Raji (cell line): ENCODE measurements around the gene ST6GAL1.

Experiments
- POLR2A ChIP-seq: IDR thresholded peaks from 2 replicates; pipeline ENCODE4 v1.6.1; 2011; ENCODE audit warnings: low read depth, low read length, control low read depth; ENCODE audit not compliant: insufficient read depth

Gene ST6GAL1

DNA sequence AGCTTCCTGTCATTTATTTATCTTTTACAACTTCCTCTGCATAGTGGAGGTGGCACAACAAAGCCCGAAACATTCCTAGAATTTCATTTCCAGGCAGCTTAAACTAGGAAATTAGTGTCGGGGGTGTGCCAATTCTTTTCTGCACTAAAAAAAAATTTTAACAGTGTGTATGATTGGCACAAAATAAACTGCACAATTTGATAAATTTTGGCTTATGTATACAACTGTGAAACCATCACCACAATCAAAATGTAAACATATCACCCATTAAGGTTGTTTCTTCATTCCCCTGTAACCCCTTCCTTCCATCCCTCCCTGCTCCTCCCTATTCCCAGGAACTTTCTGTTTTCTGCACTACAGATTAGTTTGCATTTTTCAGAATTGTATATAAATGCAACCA, 154.3 kb downstream of the ST6GAL1 start:
- TF ChIP-seq POLR2A, result no peak

DNA sequence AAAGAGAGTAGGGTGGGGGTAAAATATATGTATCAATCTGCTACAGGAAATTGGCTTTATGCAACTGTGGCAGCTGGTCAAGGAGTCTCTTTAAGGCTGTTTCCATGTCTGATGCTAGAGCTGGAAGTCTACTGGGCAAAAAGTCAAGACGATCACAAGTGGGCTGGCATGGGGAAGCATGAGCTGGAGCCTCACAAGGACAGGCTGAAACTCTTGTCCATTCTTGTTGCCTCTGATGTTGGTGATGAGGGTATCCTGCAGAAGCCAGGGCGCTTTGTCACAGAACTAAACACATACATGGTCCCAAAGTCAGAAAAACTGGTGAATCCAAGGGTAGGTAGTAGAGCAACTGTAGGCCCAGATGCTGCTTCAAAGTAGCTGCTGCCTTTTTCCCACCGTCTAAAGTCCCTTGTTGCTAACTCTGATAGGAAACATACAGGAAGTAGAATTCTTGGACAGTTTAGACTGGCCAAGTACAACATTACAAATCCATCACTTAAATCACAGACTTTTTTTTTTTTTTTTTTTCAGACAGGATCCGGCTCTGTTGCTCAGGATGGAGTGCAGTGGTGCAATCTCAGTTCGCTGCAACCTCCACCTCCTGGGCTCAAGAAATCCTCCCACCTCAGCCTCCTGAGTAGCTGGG, 154.8 kb downstream of the ST6GAL1 start:
- TF ChIP-seq POLR2A, result no peak

DNA sequence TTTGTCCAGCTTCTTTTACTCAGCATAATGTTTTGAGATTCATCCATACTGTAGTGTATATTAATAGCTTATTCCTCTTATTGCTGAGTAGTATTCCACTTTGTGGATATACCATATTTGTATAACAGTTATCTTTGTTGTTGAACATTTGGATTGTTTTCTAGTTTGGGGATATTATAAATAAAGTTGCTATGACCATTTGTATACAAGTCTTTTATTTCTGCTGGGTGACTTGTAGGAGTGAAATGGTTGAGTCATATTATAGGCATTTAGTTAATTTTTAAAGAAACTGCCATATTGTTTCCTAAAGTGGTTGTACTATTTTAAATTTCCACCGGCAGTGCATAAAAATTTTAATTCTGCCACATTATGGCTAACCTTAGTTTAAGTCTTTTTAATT, 155.6 kb downstream of the ST6GAL1 start:
- no peak for TF ChIP-seq POLR2A

DNA sequence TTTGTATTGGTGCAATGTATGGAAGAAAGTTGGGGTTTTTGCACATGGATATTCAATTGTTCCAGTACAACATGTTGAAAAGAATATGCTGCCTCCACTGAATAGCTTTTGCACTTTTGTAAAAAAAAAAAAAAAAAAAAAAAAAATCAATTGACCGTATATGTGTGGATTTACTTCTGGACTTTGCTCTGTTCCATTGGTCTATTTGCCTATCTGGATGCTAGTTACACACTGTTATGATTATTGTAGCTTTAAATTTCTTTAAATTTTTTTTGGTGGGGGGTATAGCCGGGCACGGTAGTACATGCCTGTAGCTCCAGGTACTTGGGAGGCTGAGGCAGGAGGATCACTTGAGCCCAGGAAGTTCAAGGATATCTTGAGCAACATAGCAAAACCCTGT, 156.5 kb downstream of the ST6GAL1 start:
- no peak for TF ChIP-seq POLR2A

DNA sequence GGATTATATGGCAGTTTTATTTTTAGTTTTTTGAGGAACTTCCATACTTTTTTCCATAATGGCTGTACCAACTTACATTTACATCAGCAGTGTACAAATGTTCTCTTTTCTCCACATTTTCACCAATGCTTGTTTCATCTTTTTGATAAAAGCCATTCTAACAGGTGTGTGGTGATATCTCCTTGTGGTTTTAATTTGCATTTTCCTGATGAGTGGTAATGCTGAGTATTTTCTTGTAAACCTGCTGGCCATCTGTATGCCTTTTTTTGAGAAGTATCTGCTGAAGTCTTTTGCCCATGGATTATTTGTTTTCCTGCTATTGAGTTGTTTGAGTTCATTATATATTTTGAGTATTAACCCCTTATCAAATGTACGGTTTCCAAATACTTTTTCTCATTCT, 158.4 kb downstream of the ST6GAL1 start:
- TF ChIP-seq POLR2A, result no peak

DNA sequence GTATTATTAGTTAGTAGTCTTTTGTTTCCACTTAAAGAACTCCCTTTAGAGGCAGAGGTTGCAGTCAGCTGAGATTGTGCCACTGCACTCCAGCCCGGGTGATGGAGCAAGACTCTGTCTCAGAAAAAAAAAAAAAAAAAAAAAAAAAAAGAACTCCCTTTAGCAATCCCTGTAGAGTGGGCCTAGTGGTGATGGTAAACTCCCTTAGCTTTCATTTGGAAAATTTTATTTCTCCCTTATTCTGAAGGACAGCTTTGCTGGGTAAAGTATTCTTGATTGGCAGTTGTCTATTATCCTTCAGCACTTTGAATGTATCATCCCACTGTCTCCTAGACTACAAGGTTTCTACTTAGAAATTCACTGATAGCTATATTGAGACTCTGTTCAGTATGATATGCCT, 163.0 kb downstream of the ST6GAL1 start:
- TF ChIP-seq POLR2A, result no peak

DNA sequence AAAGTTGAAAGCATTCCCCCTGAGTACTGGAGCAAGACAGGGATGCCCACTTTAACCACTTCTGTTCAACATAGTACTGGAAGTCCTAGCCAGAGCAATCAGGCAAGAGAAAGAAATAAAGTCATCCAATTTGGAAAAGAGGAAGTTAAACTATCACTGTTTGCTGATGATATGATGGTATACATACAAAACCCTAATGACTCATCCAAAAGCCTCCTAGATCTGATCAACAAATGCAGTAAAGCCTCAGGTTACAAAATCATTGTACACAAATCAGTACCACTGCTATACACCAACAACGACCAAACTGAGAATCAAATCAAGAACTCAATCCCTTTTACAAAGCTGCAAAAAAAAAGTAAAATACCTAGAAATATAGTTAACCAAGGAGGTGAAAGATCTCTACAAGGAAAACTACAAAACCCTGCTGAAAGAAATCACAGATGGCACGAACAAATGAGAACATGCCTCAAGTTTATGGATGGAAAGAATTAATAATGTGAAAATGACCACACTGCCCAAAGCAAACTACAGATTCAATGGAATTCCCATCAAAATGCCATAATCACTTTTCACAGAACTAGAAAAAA, 168.7 kb downstream of the ST6GAL1 start:
- no peak for TF ChIP-seq POLR2A

DNA sequence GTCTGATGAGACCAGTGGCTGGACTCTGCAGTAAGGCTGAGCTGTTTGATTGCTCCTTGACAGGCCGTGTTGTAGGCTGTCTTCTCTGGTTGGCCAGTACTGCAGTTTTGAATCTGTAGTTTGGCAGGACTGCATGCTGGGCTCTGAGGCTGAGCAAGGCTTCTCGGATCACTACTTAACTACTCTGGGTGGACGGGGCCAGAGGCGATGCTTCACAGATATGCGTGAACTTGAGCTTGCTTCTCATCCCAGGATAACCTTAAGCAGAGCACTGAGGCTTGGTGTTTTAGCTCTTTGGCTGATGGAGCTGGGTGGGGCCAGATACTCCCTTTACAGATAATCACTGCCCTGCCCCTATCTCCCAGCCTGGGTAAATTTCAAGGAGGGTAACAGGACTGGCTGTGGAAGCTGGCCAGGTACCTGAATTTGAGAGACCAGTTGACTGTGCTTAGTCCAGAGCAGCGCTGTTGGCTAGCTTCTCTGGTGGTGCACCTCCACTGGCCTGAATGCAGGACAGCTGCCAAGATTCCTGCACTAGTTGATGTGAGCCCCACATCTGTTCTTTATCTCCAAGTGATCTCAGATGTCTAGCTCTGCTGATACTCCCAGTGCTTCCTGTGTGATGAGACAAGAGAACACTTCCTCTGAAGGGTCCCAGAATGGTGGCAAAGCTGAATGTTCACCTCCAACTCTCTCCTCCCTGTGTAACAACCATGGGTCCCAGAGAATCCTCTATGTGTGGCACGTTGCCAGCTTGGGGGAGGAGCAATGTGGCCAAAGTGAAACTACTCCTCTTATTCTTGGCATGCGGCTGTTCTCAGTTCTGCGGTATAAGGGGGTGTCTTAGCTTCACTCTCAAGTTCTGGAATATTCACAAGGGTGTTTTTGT, 171.1 kb downstream of the ST6GAL1 start:
- TF ChIP-seq POLR2A, result no peak

DNA sequence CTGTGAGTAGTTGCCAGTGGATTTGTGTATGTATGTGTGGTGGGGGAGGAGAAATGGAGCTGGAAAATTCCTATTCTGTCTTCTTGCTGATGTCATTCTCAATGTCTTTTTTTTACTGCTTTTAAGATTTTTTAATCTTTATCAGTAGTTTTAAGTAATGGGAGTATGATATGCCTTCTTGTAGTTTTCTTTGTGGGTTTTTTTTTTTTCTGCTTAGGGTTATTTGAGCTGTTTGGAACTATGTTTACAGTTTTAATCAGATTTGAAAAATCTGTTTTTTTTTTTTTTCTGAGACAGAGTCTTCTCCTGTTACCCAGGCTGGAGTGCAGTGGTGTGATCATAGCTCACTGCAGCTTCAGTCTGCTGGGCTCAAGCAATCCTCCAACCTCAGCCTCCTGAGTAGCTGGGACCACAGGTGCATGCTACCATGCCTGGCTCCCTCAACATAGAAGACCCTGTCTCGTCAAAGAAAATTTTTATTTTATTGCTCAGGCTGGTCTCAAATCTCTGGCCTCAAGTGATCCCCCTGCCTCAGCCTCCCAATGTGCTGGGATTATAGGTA, 171.8 kb downstream of the ST6GAL1 start:
- TF ChIP-seq POLR2A, result no peak

DNA sequence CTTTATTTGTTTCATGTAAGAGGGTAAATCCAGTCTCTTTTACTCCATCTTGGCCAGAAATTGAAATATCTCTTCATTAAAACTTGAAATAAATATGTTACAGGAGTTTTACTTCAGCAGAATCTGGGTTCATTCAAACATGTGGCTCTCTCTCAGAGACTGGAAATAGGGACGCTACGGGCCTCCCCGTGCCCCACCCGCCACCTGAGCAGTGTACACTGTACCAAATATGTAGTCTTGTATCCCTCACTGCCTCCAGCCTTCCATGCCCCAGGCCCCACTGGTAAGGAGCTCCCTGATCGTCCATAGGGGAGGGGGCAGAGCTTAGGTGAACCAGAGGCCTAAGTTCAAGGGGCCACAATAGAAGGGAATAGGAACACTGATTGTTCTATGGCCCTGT, 172.9 kb downstream of the ST6GAL1 start:
- no peak for TF ChIP-seq POLR2A

DNA sequence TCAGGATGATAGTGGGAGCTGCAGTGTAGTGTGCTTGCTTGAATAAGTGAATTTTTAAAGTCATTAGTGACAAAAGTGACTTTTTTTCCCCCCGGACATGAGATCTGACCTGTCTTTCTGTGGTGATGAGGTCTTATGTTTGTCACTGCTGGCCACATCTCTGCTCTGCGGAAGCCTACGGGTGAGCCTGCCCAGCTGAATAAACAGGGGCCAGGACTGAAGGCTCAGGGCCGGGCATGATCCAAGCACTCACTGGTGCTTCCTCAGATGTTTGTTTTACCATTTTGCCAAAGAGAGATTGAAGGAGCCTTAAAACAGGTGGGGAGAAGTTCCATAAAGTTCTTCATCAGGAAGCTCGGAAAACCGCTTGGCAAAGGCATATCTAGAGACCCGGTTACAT, 174.0 kb downstream of the ST6GAL1 start:
- TF ChIP-seq POLR2A, result no peak

DNA sequence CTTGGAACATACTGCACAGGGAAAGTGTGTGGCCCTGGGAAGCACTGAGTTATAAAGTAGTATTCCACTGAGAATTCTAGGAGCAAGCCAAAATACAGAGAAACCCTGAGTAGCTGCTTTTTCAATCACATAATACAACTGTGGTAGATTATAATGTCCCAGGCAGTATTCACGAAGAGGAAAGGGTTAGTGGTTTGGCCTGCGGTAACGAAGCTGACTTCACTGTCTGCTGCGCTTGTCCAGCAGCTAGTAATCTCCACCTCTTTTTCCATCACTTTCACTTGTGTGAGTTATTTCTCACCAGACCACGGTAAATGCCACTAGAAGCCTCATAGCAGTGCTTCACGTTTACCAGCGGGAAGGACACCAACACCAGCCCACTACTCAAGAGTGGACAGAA, 174.6 kb downstream of the ST6GAL1 start:
- TF ChIP-seq POLR2A, result no peak

DNA sequence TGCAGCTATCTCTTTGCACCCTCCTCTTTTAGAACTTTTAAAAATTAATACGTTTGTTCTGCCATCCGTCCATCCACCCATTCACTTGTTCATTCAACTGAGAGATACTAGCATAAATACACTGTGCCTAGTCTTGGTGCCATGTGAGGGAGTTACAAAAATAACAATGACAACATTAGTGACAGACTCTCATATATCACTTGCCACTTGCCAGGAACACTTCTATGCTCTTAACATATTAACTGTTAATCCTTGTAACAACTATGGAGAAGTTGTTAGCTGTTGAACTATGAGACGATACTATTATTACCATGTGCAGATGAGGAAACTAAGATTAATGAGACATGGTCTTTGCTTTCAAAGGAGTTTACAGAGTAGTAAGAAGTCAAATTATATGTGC, 175.4 kb downstream of the ST6GAL1 start:
- TF ChIP-seq POLR2A, result no peak

DNA sequence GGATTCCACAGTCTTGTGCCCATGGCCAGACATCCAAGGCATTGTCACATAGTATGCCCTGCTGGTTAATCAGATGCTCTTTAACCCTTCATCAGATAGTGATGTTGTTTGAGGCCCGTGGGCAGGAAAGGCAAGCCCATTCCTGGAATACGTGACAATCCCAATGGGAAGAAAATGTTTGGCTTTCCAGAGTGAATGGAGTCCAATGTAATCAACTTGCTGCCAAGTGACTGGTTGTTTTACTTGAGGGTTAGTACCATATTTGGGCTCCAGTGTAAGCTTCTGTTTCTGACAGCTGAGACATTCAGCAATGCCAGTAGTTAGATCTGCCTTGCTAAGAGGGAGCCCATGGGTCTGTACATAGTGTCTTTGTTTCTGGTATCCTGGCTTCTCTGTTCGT, 177.7 kb downstream of the ST6GAL1 start:
- no peak for TF ChIP-seq POLR2A

DNA sequence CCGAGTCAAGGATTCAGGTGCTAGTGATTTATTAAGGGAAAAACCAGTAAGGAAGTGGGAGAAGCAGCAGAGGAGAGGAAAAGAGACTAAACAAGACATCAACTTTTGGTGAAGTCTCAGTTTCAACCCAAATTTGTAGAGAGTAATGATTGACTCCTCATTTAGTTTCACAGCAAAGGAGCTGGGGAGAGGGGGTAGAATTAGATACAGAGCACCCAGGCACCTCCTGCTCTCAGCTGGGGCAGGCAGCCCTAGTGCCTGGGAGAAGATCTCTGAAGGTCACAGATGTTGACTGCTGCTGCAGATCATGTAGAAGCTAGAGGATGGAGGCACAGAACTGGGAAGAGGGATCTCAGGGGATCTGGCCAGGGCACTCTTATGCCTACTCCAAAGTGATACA, 179.8 kb downstream of the ST6GAL1 start:
- no peak for TF ChIP-seq POLR2A
